ENCODE data around the gene NSUN2.

Gene NSUN2

DNA sequence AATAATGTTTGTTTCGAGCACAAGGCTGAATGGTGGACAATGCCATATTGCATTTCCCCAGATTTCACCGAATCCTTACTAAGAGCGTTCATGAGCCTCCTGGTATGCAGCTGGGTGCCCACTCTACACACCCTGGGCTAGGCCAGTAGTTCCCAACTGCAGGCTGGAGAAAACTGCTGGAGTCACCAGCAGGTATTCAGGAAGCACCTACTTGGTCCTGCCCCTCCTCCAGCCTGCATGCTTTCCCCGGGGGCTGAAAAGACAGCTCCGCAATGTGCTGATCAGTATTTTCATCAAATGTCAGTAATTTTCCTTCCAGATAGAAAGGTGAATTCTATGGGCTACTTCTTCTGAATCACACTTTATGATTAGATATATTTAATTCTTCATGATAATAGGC lies 34.8 kb upstream of the NSUN2 start:
- Histone ChIP-seq H3K23ac (ENCODE audit: low read length) (no peak overlapping the region), H2AFZ (ENCODE audit: insufficient read depth, low read length, poor library complexity) (no peak overlapping the region), H4K12ac (ENCODE audit: low read depth, low read length) (no peak overlapping the region), H3K4me3 (ENCODE audit: low read depth, low read length) (no peak overlapping the region), H3K4me2 (ENCODE audit: low read length) (no peak overlapping the region), H3K27me3 (ENCODE audit: insufficient read depth, low read length) (no peaks in the 10 kb centered on the region), H3K9ac (ENCODE audit: low read length) (no peak overlapping the region), H3K4me1 (ENCODE audit: control insufficient read depth in 1 of 2, insufficient read depth in 2 of 2, low read length in 2 of 2) (no peaks in the 10 kb centered on the region), H3K18ac (ENCODE audit: low read length) (no peak overlapping the region), H3K36me3 (ENCODE audit: control insufficient read depth in 1 of 2, insufficient read depth in 2 of 2, low read length in 2 of 2) (peaks cover 11 to 14% of the 10 kb centered on the region in 2 experiments), H3K14ac (ENCODE audit: low read length) (no peak overlapping the region), H2AK5ac (ENCODE audit: low read length) (no peak overlapping the region), H3K4ac (ENCODE audit: low read depth, low read length) (no peak overlapping the region), H4K8ac (ENCODE audit: low read depth, low read length) (no peak overlapping the region), H3K9me3 (ENCODE audit: insufficient read depth, low read depth, low read length) (peaks cover 5% of the 10 kb centered on the region), H2BK120ac (ENCODE audit: insufficient read depth, low read length, poor library complexity) (no peak overlapping the region), H3K79me1 (ENCODE audit: low read length) (no peaks in the 10 kb centered on the region), H2BK12ac (ENCODE audit: low read length) (no peak overlapping the region), H3K79me2 (ENCODE audit: control insufficient read depth, insufficient read depth, low read length, poor library complexity) (no peaks in the 10 kb centered on the region), H3K27ac (ENCODE audit: low read depth, low read length) (no peak overlapping the region), H2BK5ac (ENCODE audit: low read depth, low read length, poor library complexity) (no peak overlapping the region), H4K91ac (ENCODE audit: low read depth, low read length) (no peak overlapping the region)
- WGBS (ENCODE audit: extremely low coverage, insufficient coverage, insufficient read length): no CpG with 5 or more reads among the region's 5 CpGs
- no peak for DNase-seq

DNA sequence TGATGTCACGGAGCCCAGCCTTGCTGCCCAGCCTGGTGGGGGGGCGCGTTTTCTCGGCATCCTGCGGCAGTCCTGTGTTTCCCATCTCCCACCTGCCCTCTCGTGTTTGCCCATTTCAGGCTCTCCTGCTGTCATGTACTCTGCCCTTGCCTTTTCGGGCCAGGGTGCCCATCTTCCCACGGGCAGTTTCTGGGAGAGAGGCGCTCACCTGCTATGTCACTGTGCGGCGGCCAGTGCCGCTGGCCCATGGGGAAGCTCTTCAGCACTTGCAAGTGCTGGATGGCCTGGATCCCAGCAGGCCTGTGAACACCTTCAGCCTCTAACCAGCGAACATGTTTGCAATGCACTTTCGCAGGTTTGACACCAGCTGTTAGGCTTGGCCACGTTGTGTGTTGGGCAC lies 33.9 kb upstream of the NSUN2 start:
- peaks cover 5% of the 10 kb centered on the region for H3K9me3 ChIP-seq (ENCODE audit: insufficient read depth, low read depth, low read length)
- no peak overlapping the region for H2BK5ac ChIP-seq (ENCODE audit: low read depth, low read length, poor library complexity)
- no peak overlapping the region for H2BK12ac ChIP-seq (ENCODE audit: low read length)
- no peak overlapping the region for H4K91ac ChIP-seq (ENCODE audit: low read depth, low read length)
- H3K27me3 ChIP-seq (ENCODE audit: insufficient read depth, low read length): no peaks in the 10 kb centered on the region
- no peak overlapping the region for H3K27ac ChIP-seq (ENCODE audit: low read depth, low read length)
- no peaks in the 10 kb centered on the region for H3K79me2 ChIP-seq (ENCODE audit: control insufficient read depth, insufficient read depth, low read length, poor library complexity)
- H3K4me3 ChIP-seq (ENCODE audit: low read depth, low read length): no peak overlapping the region
- H3K36me3 ChIP-seq (ENCODE audit: control insufficient read depth in 1 of 2, insufficient read depth in 2 of 2, low read length in 2 of 2): peaks cover 11 to 14% of the 10 kb centered on the region in 2 experiments
- no peak overlapping the region for H3K4me2 ChIP-seq (ENCODE audit: low read length)
- no peak overlapping the region for H2AK5ac ChIP-seq (ENCODE audit: low read length)
- no peak overlapping the region for H3K14ac ChIP-seq (ENCODE audit: low read length)
- H3K4me1 ChIP-seq (ENCODE audit: control insufficient read depth in 1 of 2, insufficient read depth in 2 of 2, low read length in 2 of 2): no peaks in the 10 kb centered on the region
- H3K79me1 ChIP-seq (ENCODE audit: low read length): no peaks in the 10 kb centered on the region
- H2BK120ac ChIP-seq (ENCODE audit: insufficient read depth, low read length, poor library complexity): no peak overlapping the region
- no peak for DNase-seq
- no peak overlapping the region for H2AFZ ChIP-seq (ENCODE audit: insufficient read depth, low read length, poor library complexity)
- H3K18ac ChIP-seq (ENCODE audit: low read length): no peak overlapping the region
- H4K8ac ChIP-seq (ENCODE audit: low read depth, low read length): no peak overlapping the region
- peak overlapping the region; percentile 52 for H3K23ac ChIP-seq (ENCODE audit: low read length)
- H4K12ac ChIP-seq (ENCODE audit: low read depth, low read length): no peak overlapping the region
- no peak overlapping the region for H3K4ac ChIP-seq (ENCODE audit: low read depth, low read length)
- no CpG with 5 or more reads among the region's 15 CpGs for WGBS (ENCODE audit: extremely low coverage, insufficient coverage, insufficient read length)
- no peak overlapping the region for H3K9ac ChIP-seq (ENCODE audit: low read length)

DNA sequence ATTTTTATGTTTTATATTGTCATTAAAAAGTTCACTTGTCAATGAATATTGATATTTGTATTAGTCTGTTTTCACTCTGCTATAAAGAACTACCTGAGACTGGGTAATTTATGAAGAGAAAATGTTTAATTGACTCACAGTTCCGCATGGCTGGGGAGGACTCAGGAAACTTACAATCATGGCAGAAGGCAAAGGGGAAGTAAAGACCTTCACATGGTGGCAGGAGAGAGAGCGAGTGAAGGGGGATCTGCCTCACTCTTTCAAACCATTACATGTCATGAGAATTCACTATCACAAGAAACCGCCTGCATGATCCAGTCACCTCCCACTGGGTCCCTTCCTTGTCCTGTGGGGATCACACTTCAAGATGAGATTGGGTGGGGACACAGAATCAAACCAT lies 27.8 kb upstream of the NSUN2 start:
- Histone ChIP-seq H3K4ac (ENCODE audit: low read depth, low read length) (no peak overlapping the region), H4K12ac (ENCODE audit: low read depth, low read length) (no peak overlapping the region), H3K9me3 (ENCODE audit: insufficient read depth, low read depth, low read length) (peaks cover 2% of the 10 kb centered on the region), H3K4me3 (ENCODE audit: low read depth, low read length) (no peak overlapping the region), H3K4me1 (ENCODE audit: control insufficient read depth in 1 of 2, insufficient read depth in 2 of 2, low read length in 2 of 2) (no peaks in the 10 kb centered on the region), H4K91ac (ENCODE audit: low read depth, low read length) (no peak overlapping the region), H3K23ac (ENCODE audit: low read length) (no peak overlapping the region), H3K79me2 (ENCODE audit: control insufficient read depth, insufficient read depth, low read length, poor library complexity) (no peaks in the 10 kb centered on the region), H3K79me1 (ENCODE audit: low read length) (no peaks in the 10 kb centered on the region), H3K14ac (ENCODE audit: low read length) (no peak overlapping the region), H2AK5ac (ENCODE audit: low read length) (no peak overlapping the region), H3K36me3 (ENCODE audit: control insufficient read depth in 1 of 2, insufficient read depth in 2 of 2, low read length in 2 of 2) (peaks cover 20 to 31% of the 10 kb centered on the region in 2 experiments), H3K27me3 (ENCODE audit: insufficient read depth, low read length) (no peaks in the 10 kb centered on the region), H3K18ac (ENCODE audit: low read length) (no peak overlapping the region), H4K8ac (ENCODE audit: low read depth, low read length) (no peak overlapping the region), H3K27ac (ENCODE audit: low read depth, low read length) (no peak overlapping the region), H2BK120ac (ENCODE audit: insufficient read depth, low read length, poor library complexity) (no peak overlapping the region), H3K9ac (ENCODE audit: low read length) (no peak overlapping the region), H2AFZ (ENCODE audit: insufficient read depth, low read length, poor library complexity) (no peak overlapping the region), H3K4me2 (ENCODE audit: low read length) (no peak overlapping the region), H2BK12ac (ENCODE audit: low read length) (no peak overlapping the region), H2BK5ac (ENCODE audit: low read depth, low read length, poor library complexity) (no peak overlapping the region)
- WGBS (ENCODE audit: extremely low coverage, insufficient coverage, insufficient read length): no CpG with 5 or more reads among the region's 3 CpGs
- no peak for DNase-seq

DNA sequence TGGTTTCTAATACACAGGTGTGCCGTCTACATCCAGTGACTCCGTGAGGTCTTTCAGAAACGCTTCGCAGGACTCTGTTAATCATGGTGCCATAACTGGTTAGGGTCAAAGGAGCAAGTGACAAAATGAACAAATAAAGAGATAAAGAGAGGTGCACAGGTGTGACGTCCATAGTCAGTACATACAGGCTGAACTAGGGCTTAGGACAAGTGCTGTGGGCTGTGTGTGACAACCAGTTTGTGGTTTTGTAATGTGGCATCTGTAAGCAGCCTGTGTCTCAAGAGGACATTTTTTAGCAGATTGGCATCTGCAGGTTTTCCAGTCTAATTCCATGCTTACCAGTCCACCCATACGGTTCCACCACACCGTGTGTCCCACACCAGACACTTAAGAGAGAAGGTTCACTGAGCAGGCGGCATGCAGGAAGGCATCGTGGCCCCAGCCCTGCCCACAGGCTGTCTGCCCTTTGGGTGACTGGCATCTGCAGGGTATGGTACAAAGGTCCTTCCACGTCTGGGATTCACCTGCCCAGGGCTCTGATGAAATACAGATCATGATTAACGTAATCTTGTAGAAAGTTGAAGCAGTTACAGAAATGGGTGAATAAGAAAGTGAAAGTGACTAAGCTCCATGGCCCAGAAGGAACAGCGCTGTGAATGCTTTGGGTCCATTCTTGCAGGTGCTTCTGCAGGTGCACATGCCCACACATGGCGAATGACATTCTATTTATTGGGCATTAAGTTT lies 27.3 kb upstream of the NSUN2 start:
- no peak overlapping the region for H3K9ac ChIP-seq (ENCODE audit: low read length)
- no peak overlapping the region for H3K23ac ChIP-seq (ENCODE audit: low read length)
- no peak overlapping the region for H2BK120ac ChIP-seq (ENCODE audit: insufficient read depth, low read length, poor library complexity)
- H4K8ac ChIP-seq (ENCODE audit: low read depth, low read length): no peak overlapping the region
- H2BK5ac ChIP-seq (ENCODE audit: low read depth, low read length, poor library complexity): no peak overlapping the region
- H3K4me3 ChIP-seq (ENCODE audit: low read depth, low read length): no peak overlapping the region
- H3K4me2 ChIP-seq (ENCODE audit: low read length): no peak overlapping the region
- H4K91ac ChIP-seq (ENCODE audit: low read depth, low read length): no peak overlapping the region
- H3K27ac ChIP-seq (ENCODE audit: low read depth, low read length): no peak overlapping the region
- no peaks in the 10 kb centered on the region for H3K79me1 ChIP-seq (ENCODE audit: low read length)
- no peak overlapping the region for H4K12ac ChIP-seq (ENCODE audit: low read depth, low read length)
- no peaks in the 10 kb centered on the region for H3K27me3 ChIP-seq (ENCODE audit: insufficient read depth, low read length)
- H3K14ac ChIP-seq (ENCODE audit: low read length): no peak overlapping the region
- peaks cover 23 to 33% of the 10 kb centered on the region in 2 experiments for H3K36me3 ChIP-seq (ENCODE audit: control insufficient read depth in 1 of 2, insufficient read depth in 2 of 2, low read length in 2 of 2)
- H2AFZ ChIP-seq (ENCODE audit: insufficient read depth, low read length, poor library complexity): no peak overlapping the region
- DNase-seq: no peak
- H3K4ac ChIP-seq (ENCODE audit: low read depth, low read length): no peak overlapping the region
- H3K79me2 ChIP-seq (ENCODE audit: control insufficient read depth, insufficient read depth, low read length, poor library complexity): no peaks in the 10 kb centered on the region
- WGBS (ENCODE audit: extremely low coverage, insufficient coverage, insufficient read length): no CpG with 5 or more reads among the region's 13 CpGs
- no peak overlapping the region for H3K18ac ChIP-seq (ENCODE audit: low read length)
- H2BK12ac ChIP-seq (ENCODE audit: low read length): no peak overlapping the region
- H3K4me1 ChIP-seq (ENCODE audit: control insufficient read depth in 1 of 2, insufficient read depth in 2 of 2, low read length in 2 of 2): no peaks in the 10 kb centered on the region
- peaks cover 2% of the 10 kb centered on the region for H3K9me3 ChIP-seq (ENCODE audit: insufficient read depth, low read depth, low read length)
- no peak overlapping the region for H2AK5ac ChIP-seq (ENCODE audit: low read length)

All from trophoblast cell (in vitro differentiated cells and primary cell).